Naive thymus-derived CD8-positive, alpha-beta T cell (primary cell): ENCODE data around the gene SELENOS. TPM values are rescaled to one million over a fixed set of nuclear protein-coding genes. Genes with fewer than 3 reads are reported as not detected.

ENCODE experiments used
- ATAC-seq, 2 donors: fragments of 150-1000 bp; cut with Tn5 transposase in 1 of 2; sonication (Bioruptor Pico), chemical (Tn5 transposase) in 1 of 2; 1 replicate in 1 of 2; 2 replicates in 1 of 2; pipeline ENCODE4 v1.10.0; 2021; ENCODE audit warnings: mild to moderate bottlenecking in 2 of 2, moderate library complexity in 2 of 2
- POLR2A ChIA-PET: fragments of 350-600 bp; sonication (Branson Sonifier 250); formaldehyde crosslinking; loops from one replicate; lab custom pipeline; 2021; ENCODE audit warnings: antibody characterized with exemption; lab: Charles Lee
- DNase-seq, 10 donors: peaks; one replicate each; pipeline versions ENCODE4 v3.0.0 to v3.0.0-alpha.2; 2020 to 2022
- H3K27ac Mint-ChIP-seq, 10 donors: one replicate each; pipeline ENCODE4 v1.8.0; 2020 to 2022; ENCODE audit warnings: mild to moderate bottlenecking in 10 of 10, mixed read lengths in 10 of 10, moderate library complexity in 4 of 10, inconsistent platforms in 1 of 10
- H3K27me3 Mint-ChIP-seq, 5 donors: one replicate each; pipeline ENCODE4 v1.8.0; 2021 to 2022; ENCODE audit warnings: mixed read lengths in 5 of 5
- H3K36me3 Mint-ChIP-seq, 3 donors: one replicate each; pipeline ENCODE4 v1.8.0; 2020 to 2022; ENCODE audit warnings: mixed read lengths in 3 of 3, mild to moderate bottlenecking in 2 of 3, inconsistent platforms in 1 of 3
- H3K4me1 Mint-ChIP-seq, 4 donors: one replicate each; pipeline ENCODE4 v1.8.0; 2021 to 2022; ENCODE audit warnings: mixed read lengths in 4 of 4
- H3K4me3 Mint-ChIP-seq, 10 donors: one replicate each; pipeline ENCODE4 v1.8.0; 2020 to 2022; ENCODE audit warnings: mild to moderate bottlenecking in 10 of 10, mixed read lengths in 10 of 10, moderate library complexity in 6 of 10, inconsistent platforms in 1 of 10
- H3K9me3 Mint-ChIP-seq, 9 donors: one replicate each; pipeline ENCODE4 v1.8.0; 2020 to 2022; ENCODE audit warnings: mixed read lengths in 9 of 9, mild to moderate bottlenecking in 3 of 9, inconsistent platforms in 1 of 9, moderate library complexity in 1 of 9
- polyA plus RNA-seq, 3 donors: library from polyadenylated mRNA; unstranded; fragments of 300-500 nt; fragmentation: Illumina TruSeq; gene quantifications; one replicate each; pipeline ENCODE4 v1.2.3, GENCODE V29; 2021
- total RNA-seq, 8 experiments: library from RNA in 2 of 8; stranded (reverse) in 2 of 8; gene quantifications; one replicate each; pipeline ENCODE4 v1.2.3 and lab custom pipeline; 2021 to 2026

SELENOS gene
- total and polyA plus RNA-seq, 5 experiments from 2014 or later, result 26.7 to 64.4 (median 38.8) TPM

DNA sequence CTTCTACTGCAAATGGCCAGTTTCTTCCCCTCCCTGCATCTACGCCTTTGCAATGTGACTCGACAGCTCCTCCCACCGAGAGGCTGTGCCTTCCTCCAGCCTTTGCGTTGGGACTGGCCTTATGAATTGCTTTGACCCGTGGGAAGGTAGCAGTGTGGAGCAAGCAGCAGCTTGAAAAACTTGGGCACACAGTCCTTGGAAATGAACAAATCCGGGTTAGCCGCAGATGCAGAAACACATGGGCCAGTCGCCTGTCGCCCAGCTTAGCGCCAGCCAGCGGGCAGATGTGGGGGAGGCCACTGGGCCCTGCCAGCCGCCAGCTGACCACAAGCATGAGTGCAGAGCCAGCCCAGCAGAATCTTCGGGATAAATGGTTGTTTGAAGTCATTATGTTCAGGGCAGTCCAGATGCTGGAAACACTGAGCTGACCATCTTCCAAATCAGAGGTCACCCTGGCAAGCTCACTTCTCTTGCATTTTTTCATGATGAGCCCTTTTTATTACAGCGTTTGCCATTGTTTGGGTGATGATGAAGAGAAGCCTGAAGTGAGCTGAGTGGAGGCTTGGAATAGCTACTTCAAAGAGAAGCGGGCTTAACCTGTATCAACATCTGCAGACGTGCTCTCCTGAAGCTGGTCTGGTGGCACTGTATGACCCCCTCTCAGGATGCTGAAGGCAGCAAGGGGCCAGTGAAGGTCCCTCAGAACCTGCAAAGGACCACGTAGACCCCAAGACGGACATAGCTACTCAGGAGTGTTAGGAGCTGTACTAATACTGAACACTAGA, 9.8 kb downstream of the SELENOS start:
- POLR2A ChIA-PET, result interaction anchor here (0.9 to 1.6 kb wide), 2 partner anchors 16 to 18 kb away, joined by 3 read pairs; no protein-coding TSS in a partner anchor
- Mint-ChIP-seq H3K4me3 (no peak overlapping the region), H3K4me1 (peaks cover 0 to 2% (median 0%) of the 10 kb centered on the region in 4 donors), H3K9me3 (no peaks in the 10 kb centered on the region), H3K36me3 (peaks cover 0 to 33% (median 3%) of the 10 kb centered on the region in 3 donors), H3K27ac (peak overlapping the region in 3 of 10 donors; percentile 46 to 88 (median 56)), H3K27me3 (no peaks in the 10 kb centered on the region)
- ATAC-seq (no peak), DNase-seq (no peak)

DNA sequence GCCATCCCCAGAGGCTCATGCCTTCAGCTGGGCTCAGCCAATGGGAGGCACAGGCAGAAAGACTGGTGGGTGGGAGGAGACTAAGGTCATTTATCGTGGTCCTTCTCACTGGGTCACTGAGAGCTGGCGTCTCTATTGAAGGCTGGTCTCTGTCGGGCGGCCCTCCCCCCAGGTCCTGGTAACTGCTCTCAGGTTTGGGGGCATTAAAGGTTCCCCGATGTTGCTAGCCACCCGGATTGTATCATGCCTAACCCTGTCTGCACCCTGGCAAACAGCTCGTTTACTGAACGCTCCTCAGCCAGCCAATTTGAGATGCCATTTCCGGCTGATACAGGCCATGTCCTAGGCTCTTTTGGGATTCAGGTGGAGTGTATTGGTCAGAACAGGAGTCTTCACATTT, 10.5 kb downstream of the SELENOS start:
- DNase-seq, result no peak
- POLR2A ChIA-PET, result interaction anchor here (1.6 kb wide), 1 partner anchor 15 kb away, joined by 3 read pairs; no protein-coding TSS in a partner anchor
- Mint-ChIP-seq H3K27ac (no peak overlapping the region), H3K9me3 (no peaks in the 10 kb centered on the region), H3K36me3 (peaks cover 0 to 25% (median 3%) of the 10 kb centered on the region in 3 donors), H3K4me3 (no peak overlapping the region), H3K4me1 (peaks cover 0 to 2% (median 0%) of the 10 kb centered on the region in 4 donors), H3K27me3 (peaks cover 0 to 2% (median 0%) of the 10 kb centered on the region in 5 donors)
- ATAC-seq, result no peak

DNA sequence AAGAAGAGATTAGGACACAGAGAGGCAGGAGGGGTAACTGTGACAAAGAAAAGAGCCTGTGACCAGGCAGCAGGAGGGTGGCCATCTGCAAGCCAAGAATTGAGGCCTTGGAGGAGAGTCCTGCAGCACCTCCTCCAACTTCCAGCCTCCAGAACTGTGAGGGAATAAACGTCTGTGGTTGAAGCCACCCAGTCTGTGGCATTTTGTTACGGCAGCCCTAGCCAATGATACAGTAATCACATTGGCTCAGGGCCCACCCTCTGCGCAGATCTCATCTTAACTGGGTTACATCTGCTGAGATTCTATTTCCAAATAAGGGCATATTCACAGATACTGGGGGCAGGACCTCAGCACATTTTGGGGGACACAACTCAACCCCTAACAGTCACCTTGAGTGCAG, 11.3 kb downstream of the SELENOS start:
- DNase-seq, result no peak
- Mint-ChIP-seq H3K27ac (peak overlapping the region in 3 of 10 donors; percentile 29 to 66 (median 43)), H3K4me1 (peaks cover 0 to 2% (median 0%) of the 10 kb centered on the region in 4 donors), H3K27me3 (peaks cover 0 to 2% (median 0%) of the 10 kb centered on the region in 5 donors), H3K4me3 (no peak overlapping the region), H3K36me3 (peaks cover 0 to 18% (median 3%) of the 10 kb centered on the region in 3 donors), H3K9me3 (no peaks in the 10 kb centered on the region)
- POLR2A ChIA-PET, result no interaction called here
- no peak for ATAC-seq

DNA sequence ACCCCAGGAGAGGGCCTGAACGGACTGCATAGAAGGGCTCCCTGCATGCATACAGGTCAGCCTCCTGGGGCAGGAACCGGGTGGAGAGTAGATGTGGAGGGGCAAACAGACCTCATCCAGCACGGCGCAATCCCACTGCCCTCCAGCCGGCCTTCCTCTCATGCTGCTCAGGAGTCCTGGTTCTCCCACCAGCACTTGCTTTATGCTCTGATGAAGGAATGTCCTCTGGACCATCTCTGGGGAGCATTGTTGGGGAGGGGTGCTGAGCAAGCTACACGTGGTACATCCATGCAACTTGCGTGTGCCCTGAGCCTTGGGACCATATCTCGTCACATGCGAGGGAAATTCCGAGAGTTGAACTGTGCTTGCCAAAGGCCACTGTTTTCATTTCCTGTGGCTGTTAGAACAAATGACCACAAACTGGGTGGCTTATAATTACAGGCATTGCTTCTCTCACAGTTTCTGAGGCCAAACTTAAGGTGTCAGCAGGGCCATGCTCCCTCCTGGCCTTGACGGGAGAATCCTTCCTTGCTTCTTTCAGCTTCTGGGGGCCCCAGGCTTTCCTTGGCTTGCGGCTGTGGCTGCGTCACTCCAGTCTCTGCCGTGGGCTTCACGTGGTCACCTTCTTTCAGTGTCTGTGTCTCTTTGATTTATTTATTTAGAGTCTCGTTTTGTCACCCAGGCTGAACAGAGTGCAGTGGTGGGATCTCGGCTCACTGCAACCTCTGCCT, 12.2 kb downstream of the SELENOS start:
- peak overlapping the region in 2 of 10 donors; percentile 43 to 66 for H3K27ac Mint-ChIP-seq
- peaks cover 0 to 4% (median 0%) of the 10 kb centered on the region in 5 donors for H3K27me3 Mint-ChIP-seq
- ATAC-seq (no peak), DNase-seq (no peak)
- peaks cover 0 to 14% (median 0%) of the 10 kb centered on the region in 3 donors for H3K36me3 Mint-ChIP-seq
- no peaks in the 10 kb centered on the region for H3K9me3 Mint-ChIP-seq
- peaks cover 0 to 2% (median 0%) of the 10 kb centered on the region in 4 donors for H3K4me1 Mint-ChIP-seq
- POLR2A ChIA-PET, result interaction anchor here (0.9 kb wide), 1 partner anchor 150 kb away, joined by 4 read pairs; no protein-coding TSS in a partner anchor
- H3K4me3 Mint-ChIP-seq, result no peak overlapping the region

DNA sequence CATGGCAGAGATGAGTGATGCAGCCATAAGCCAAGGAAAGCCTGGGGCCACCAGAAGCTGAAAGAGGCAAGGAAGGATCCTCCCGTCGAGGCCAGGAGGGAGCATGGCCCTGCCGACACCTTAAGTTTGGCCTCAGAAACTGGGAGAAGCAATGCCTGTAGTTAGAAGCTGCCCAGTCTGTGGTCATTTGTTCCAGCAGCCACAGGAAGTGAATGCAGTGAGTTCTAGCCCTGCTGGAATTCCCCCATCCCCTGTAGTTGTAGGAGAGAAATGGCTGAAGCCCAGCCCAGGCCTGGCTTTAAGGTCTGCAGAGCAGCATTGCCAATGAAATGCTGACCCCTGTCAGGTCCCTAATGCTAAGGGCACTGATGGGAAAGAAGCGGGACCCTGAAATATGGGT, 13.3 kb downstream of the SELENOS start:
- Mint-ChIP-seq H3K4me1 (peaks cover 0 to 2% (median 0%) of the 10 kb centered on the region in 4 donors), H3K36me3 (peaks cover 0 to 3% (median 0%) of the 10 kb centered on the region in 3 donors), H3K9me3 (no peaks in the 10 kb centered on the region), H3K4me3 (no peak overlapping the region), H3K27ac (no peak overlapping the region), H3K27me3 (peaks cover 0 to 12% (median 3%) of the 10 kb centered on the region in 5 donors)
- POLR2A ChIA-PET, result no interaction called here
- no peak for ATAC-seq
- no peak for DNase-seq

DNA sequence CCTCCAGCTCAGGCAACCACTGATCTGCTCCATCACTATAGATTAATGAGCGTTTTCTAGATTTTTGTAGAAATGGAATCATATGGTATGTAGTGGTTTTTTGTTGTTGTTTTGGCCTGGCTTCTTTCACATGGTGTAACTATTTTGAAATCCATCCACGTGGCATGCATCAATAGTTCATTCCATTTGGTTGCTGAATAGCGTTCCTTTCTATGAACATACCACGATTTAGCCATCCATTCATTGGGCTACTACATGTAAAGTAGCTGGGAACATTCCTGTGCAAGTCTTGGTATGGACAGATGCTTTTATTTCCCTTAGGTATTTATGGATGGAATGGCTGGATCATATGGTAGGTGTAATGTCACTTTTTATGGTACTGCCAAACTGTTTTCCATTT, 14.7 kb downstream of the SELENOS start:
- Mint-ChIP-seq H3K4me1 (peaks cover 2 to 5% (median 3%) of the 10 kb centered on the region in 4 donors), H3K27me3 (peaks cover 0 to 13% (median 6%) of the 10 kb centered on the region in 5 donors), H3K27ac (no peak overlapping the region), H3K4me3 (no peak overlapping the region), H3K9me3 (no peaks in the 10 kb centered on the region), H3K36me3 (no peaks in the 10 kb centered on the region)
- no peak for DNase-seq
- ATAC-seq, result no peak
- POLR2A ChIA-PET, result no interaction called here

DNA sequence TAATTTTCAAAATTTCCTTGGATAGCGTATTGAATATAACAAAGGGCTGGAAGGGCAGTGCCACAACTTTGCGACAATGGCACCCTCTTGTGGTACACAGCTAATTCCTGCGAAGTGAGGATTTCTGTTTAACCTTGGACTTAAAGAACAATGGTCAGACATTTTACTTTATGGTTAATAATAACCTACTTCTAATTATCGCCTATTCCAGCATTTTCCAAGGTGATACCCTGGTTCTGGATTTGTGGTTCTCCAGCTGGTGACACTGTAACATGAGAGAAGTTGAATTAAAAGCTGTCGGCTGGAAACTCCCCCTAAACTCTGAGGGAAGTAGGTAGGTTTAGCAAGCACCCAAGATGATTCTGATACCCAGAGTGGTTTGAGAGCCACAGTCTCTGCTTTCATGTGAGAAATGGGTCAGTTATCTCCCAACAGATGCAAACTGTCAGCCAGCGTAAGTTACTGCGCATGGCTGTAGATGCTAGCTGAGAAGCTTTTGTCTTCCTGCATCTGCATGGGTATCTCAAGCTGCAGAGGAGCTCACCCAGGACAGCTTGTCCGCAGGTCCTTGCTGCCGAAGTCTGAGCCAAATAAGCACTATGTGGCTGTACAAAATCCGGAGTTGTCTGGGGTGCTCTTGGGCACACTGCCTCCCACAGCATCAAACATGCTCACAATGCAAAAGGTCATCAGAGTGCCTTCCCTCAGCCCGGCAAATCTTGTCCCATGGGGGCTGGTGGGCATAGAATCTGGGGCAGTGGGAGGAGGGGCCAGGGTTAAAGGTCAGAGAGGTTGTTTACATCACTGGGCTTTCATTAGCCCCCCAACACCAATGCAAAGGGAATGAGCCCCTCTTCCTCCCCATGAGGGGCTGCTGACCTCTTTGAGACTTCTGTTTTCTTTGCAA, 18.8 kb downstream of the SELENOS start:
- peak; percentile 25 to 71 (median 51) for DNase-seq
- POLR2A ChIA-PET, result interaction anchor here (0.5 to 1.6 kb wide), 4 partner anchors 168 to 243 kb away, joined by 3 to 5 read pairs (median 4); no protein-coding TSS in a partner anchor
- no peak overlapping the region for H3K4me3 Mint-ChIP-seq
- H3K36me3 Mint-ChIP-seq, result no peaks in the 10 kb centered on the region
- peaks cover 2 to 5% (median 4%) of the 10 kb centered on the region in 4 donors for H3K4me1 Mint-ChIP-seq
- peak overlapping the region in 1 of 10 donors; percentile 9 for H3K27ac Mint-ChIP-seq
- no peaks in the 10 kb centered on the region for H3K9me3 Mint-ChIP-seq
- peaks cover 0 to 13% (median 6%) of the 10 kb centered on the region in 5 donors for H3K27me3 Mint-ChIP-seq
- ATAC-seq, result peak; percentile 53 to 76

DNA sequence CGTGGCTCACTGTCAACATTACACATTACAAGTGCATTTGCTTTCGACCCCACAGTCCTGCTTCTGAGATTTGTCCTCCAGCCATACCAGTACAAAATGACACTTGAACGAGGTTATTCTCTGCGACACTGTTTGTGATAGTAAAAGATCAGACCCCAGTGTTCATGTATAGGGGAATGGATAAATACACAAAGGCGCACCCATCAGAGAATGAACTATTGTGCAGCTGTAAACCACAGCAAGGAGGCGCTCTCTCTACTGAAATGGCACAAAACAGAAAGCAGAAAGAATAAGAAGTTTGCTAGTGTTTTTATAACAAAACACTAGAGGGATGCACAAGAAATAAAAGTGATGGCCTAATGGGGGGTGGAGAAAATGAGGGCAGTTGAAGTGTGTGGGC, 20.5 kb downstream of the SELENOS start:
- H3K27ac Mint-ChIP-seq, result no peak overlapping the region
- H3K9me3 Mint-ChIP-seq, result no peaks in the 10 kb centered on the region
- no peaks in the 10 kb centered on the region for H3K36me3 Mint-ChIP-seq
- POLR2A ChIA-PET, result no interaction called here
- no peak overlapping the region for H3K4me3 Mint-ChIP-seq
- peaks cover 3 to 13% (median 11%) of the 10 kb centered on the region in 4 donors for H3K4me1 Mint-ChIP-seq
- peaks cover 0 to 13% (median 3%) of the 10 kb centered on the region in 5 donors for H3K27me3 Mint-ChIP-seq
- DNase-seq (no peak), ATAC-seq (no peak)

DNA sequence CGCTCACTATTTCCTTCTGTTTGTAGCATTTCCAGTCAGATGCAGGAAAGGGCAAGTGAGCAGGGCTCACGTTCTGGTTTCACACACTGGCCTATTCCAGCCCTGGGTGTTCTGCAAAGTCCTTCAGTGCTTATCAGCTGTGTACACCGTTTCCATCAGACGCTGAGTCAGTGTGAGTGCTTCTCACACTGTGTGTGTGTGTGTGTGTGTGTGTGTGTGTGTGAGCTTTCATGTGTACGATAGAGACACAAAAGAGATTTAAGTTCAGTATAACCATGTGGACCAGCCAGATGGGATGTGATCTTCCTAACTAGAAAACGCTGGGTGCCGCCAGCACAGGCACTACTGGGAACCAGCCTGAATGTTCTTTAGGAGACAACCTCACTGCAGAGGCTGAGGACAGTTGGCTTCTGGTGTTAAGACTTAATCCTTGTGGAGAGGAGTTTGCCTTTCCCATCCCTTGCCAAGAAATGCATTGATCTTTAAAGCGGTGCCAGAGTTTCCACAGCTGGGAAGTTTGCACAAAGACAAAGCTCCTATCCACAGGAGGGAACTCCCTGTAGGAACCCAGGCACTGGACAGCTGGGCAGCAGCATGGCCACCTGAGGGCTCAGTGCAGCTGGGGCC, 21.6 kb downstream of the SELENOS start:
- Mint-ChIP-seq H3K4me1 (peaks cover 3 to 14% (median 11%) of the 10 kb centered on the region in 4 donors), H3K4me3 (no peak overlapping the region), H3K36me3 (no peaks in the 10 kb centered on the region), H3K27me3 (peaks cover 0 to 11% (median 3%) of the 10 kb centered on the region in 5 donors), H3K9me3 (no peaks in the 10 kb centered on the region), H3K27ac (no peak overlapping the region)
- DNase-seq, result no peak
- no peak for ATAC-seq
- POLR2A ChIA-PET, result no interaction called here

DNA sequence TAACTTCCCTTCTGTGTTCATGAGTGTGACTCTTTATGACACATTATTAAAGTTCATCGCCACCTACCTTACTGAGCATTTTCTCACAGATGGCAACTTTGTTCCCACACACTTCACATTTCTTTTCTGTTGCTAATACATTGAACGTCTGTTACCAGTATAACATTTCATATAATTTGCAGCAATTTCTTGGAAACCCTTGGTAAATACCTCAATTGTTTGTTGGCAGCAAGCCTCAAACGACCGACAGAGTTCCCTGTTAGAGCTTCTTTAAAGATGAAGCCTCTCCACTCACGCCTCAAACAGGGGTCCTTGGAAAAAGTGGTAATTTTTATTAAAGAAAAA, 22.3 kb downstream of the SELENOS start:
- peaks cover 0 to 3% (median 0%) of the 10 kb centered on the region in 3 donors for H3K36me3 Mint-ChIP-seq
- no peak for DNase-seq
- POLR2A ChIA-PET, result no interaction called here
- H3K27me3 Mint-ChIP-seq, result peaks cover 0 to 8% (median 2%) of the 10 kb centered on the region in 5 donors
- H3K4me3 Mint-ChIP-seq, result no peak overlapping the region
- H3K27ac Mint-ChIP-seq, result no peak overlapping the region
- no peak for ATAC-seq
- H3K4me1 Mint-ChIP-seq, result peaks cover 9 to 21% (median 19%) of the 10 kb centered on the region in 4 donors
- no peaks in the 10 kb centered on the region for H3K9me3 Mint-ChIP-seq

DNA sequence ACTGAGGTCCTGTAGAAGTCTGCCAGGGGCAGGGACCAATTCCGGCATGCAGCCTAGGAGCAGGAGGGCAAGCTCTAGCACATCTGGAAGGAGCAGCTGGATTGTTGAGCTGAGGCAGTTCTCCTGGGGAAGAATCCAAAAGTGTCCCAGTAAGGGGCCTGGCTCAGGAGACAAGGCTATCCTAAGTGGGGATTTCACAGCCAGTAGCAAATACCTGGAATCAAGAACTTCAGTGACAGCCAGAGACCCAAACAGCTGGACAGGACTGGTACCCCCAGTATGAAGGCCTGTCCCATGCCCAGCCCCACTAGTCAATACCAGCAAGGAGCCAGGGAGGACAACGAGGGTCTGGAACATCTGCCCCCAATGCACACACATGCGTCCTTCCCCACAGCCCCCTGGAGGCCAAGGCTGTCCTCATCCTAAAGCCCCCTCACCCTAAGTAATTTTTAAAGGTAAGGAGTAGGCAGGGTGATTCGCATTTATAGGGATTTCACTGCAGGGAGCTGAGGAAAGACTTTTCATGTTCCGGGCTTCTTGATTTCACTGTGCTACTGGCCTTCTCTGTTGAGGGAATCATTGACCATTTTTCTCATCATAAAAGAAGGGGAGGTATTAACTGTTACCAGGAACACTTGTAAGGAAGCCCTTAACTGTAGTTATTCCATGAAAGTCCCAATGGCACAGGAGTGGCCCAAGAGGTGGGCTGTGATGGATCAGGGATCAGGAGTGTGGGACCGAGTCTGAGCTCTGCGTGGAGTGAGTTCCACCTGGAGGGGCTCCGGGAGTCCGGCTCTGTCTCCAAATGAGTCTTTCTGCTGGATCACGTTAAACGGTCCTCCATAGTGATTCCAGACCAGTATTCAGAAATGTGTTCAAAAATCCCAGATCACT, 22.9 kb downstream of the SELENOS start:
- Mint-ChIP-seq H3K36me3 (peaks cover 0 to 5% (median 0%) of the 10 kb centered on the region in 3 donors), H3K4me1 (peaks cover 11 to 27% (median 25%) of the 10 kb centered on the region in 4 donors), H3K9me3 (no peaks in the 10 kb centered on the region), H3K27me3 (peaks cover 0 to 5% (median 2%) of the 10 kb centered on the region in 5 donors), H3K4me3 (no peak overlapping the region), H3K27ac (no peak overlapping the region)
- no peak for DNase-seq
- POLR2A ChIA-PET, result interaction anchor here (4.3 kb wide), 1 partner anchor 12 kb away, joined by 33 read pairs; no protein-coding TSS in a partner anchor
- ATAC-seq, result no peak
